GM21576 (cell line): Measurements from ENCODE around the gene STKLD1.
"Not testable (repeated sequence)": the region's sequence is repeated elsewhere in the genome, so short reads cannot be mapped to it uniquely, and the experiment has no call there.

Experiments
- ATAC-seq: cut with Tn5 transposase; IDR thresholded peaks from one replicate; pipeline ENCODE4 v1.9.1; 2021; ENCODE audit warnings: mild to moderate bottlenecking, moderate library complexity; ENCODE audit not compliant: unreplicated experiment

STKLD1 gene

GRCh38 chr9:133382507-133383141 lies 6.5 kb downstream of the STKLD1 start:
- no peak for ATAC-seq

- ATAC-seq, result no peak
Measured at GRCh38 chr9:133383438-133383837, 7.3 kb downstream of the STKLD1 start.

- ATAC-seq, result no peak
Measured at GRCh38 chr9:133384736-133385321, 8.7 kb downstream of the STKLD1 start.

GRCh38 chr9:133385452-133385851 lies 9.3 kb downstream of the STKLD1 start:
- no peak for ATAC-seq

DNA sequence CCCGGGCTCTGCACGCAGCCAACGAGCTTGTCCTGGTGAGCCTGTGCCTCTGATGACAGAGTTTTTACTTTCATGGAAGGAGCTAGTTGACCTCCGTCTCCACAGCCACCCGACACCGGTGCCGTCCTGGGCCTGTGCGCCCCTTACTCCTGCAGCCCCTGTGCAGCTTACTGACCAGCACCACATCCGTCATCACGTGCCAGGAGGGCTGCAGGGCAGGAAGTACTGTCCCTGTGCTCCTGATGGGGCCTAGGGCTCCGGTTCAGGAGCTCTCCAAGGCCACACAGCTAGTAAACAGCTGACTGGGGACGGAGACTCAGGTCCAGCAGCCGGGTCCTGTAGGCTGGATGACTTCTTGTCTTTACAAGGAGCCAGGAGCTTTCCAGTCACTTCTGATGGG lies 10.2 kb downstream of the STKLD1 start:
- no peak for ATAC-seq

DNA sequence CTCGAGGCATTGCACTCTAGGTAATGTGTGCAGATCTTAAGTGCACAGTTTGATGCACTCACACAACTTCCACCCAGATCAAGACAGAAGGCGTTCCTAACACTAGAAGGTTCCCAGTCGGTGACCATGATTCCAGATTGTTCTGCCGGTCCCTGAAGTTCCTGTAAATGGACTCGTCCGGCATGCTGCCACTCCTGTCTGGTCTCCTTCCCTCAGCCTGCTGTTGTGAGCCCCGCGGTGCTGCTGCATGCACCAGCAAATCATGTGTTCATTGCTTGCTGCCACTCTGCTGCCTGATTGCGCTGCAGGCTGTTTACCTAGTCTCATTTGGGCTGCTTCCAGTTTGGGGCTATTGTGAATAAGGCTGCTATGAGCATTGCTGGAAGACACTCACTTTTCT lies 11.5 kb downstream of the STKLD1 start:
- ATAC-seq, result no peak

- ATAC-seq, result no peak
Measured at GRCh38 chr9:133389025-133389557, 12.9 kb downstream of the STKLD1 start.

- ATAC-seq, result no peak
Measured at GRCh38 chr9:133389562-133389961, 13.4 kb downstream of the STKLD1 start.

DNA sequence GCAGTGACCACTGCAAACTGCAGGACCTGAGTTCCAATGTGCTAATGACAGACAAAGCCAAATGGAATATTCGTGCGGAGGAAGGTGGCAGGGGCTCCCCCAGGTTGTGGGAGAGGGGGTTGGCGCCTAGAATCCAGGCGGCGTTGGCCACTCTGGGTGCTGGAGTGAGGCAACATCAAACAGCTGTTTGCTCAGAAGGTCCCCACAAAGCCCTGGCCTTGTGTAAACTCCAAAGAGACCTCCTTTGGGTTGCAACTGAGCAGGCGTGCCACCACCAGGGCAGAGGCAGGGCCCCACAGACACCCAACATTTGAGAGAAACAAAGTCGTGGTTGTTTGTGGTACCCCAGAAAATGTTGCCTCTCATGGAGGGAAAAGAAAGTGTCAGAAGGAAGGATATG lies 14.5 kb downstream of the STKLD1 start:
- no peak for ATAC-seq

GRCh38 chr9:133391449-133391848 lies 15.3 kb downstream of the STKLD1 start:
- not testable (repeated sequence) for ATAC-seq

DNA sequence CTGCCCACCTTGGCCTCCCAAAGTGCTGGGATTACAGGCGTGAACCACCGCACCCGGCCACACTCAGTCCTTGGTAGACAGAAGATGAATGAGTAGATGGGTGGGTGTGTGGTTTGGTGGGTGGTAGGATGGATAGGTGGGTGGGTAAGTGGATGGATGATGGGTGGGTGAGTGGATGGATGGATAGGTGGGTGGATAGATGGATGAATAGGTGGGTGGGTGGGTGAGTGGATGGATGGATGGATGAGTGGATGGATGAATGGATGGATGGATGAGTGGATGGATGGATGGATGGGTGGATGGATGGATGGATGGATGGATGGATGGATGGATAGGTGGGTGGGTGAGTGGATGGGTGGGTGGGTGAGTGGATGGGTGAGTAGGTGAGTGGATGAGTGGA lies 16.1 kb downstream of the STKLD1 start:
- ATAC-seq, result not testable (repeated sequence)

DNA sequence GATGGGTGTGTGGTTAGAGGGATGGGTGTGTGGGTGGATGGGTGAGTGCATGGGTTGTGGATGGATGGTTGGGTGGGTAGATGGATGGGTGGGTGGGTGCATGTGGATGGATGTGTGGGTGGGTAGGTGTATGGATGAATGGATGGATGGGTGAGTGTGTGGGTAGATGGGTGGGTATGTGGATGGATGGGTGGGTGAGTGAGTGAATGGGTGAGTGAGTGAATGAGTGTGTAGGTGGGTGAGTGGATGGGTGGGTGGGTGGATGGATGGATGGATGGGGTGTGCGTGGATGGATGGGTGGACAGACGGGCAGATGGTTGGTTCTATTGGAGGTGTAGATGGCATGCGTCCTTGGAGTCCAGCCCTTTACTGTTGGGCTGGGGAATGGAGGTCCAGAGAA lies 17.2 kb downstream of the STKLD1 start:
- ATAC-seq, result no peak

GRCh38 chr9:133394687-133395271 lies 18.6 kb downstream of the STKLD1 start:
- no peak for ATAC-seq

- ATAC-seq, result no peak
Measured at GRCh38 chr9:133396952-133397351, 20.8 kb downstream of the STKLD1 start.

GRCh38 chr9:133397370-133397769 lies 21.2 kb downstream of the STKLD1 start:
- no peak for ATAC-seq

- ATAC-seq, result no peak
Measured at GRCh38 chr9:133397895-133398294, 21.7 kb downstream of the STKLD1 start.

- no peak for ATAC-seq
Measured at GRCh38 chr9:133400292-133400691, 24.1 kb downstream of the STKLD1 start.

DNA sequence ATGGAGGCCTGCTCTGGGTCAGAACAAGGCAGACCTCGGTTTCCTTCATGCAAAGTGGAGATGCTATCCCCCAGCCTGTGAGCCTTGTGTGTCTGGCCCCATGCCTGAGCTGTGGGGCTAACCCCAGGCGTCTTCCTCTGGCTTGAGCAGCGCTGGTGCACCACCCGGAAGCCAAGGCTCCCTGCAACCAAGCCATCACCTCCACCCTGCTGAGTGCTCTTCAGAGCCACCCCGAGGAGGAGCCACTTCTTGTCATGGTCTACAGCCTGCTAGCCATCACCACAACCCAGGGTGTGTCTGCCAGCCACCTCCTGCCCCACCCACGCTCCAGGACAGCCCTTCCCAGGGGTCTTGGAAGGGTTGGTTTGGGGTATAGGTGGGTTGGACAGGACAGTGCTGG lies 25.4 kb downstream of the STKLD1 start:
- ATAC-seq, result no peak

- ATAC-seq, result no peak
Measured at GRCh38 chr9:133402689-133403088, 26.5 kb downstream of the STKLD1 start.

DNA sequence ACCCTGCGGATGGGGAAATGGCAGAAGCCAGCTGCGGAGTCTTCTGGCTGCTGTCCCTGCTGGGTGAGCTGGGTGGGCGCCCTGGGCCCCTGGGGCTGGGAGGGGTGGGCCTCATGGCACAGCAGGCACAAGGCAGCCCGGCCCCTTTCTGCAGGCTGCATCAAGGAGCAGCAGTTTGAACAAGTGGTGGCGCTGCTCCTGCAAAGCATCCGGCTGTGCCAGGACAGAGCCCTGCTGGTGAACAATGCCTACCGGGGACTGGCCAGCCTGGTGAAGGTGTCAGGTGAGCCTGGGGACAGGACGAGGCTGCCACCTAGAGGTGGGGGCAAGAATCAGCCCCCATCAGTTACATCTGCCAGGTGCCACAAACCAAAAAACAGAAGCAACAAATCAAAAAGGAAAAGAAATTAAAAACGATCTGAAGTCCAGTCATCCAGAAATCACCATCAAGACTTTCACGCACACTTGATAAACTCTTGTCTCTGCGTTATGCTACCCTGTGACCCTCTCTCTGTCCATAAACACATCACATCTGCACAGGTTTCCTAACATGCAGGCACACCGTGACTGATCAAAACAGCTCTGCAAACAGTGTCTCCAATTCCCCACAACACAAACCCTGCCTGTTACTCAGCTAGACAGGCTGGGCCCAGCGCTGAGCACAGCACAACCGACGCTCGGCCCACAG lies 27.7 kb downstream of the STKLD1 start:
- no peak for ATAC-seq

DNA sequence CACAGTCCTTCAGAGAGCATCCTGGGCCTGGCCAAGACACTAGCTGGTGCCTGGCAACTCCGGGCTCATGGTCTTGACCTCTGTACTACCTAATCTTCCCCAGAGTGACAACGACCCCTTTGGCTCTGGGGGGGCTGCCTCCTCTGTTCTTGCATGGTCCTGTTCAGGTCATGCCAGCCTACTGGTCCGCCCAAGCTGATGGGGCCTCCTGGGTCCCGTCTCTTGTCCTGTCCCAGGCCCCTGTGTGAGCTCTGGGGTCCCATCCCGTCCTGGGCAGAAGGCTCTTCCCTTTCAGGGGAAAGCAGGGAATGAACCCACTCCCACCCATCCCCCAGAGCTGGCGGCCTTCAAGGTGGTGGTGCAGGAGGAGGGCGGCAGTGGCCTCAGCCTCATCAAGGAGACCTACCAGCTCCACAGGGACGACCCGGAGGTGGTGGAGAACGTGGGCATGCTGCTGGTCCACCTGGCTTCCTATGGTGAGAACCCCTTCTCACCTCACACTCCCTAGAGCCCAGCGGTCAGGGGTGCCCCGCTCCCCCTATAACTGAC lies 28.4 kb downstream of the STKLD1 start:
- no peak for ATAC-seq
